HepG2 (cell line): ENCODE results near the gene PSMD1. TPM values are rescaled to one million over a fixed set of nuclear protein-coding genes. Genes with fewer than 3 reads are reported as not detected.

ENCODE experiments used
- AKAP8 ChIP-seq: sonication (generic); formaldehyde crosslinking; IDR thresholded peaks from 2 replicates; pipeline ENCODE4 v1.5.1; 2020; ENCODE audit warnings: mild to moderate bottlenecking, missing genetic modification reagents
- ELF1 ChIP-seq: sonication (generic); formaldehyde crosslinking; IDR thresholded peaks from 2 replicates; pipeline ENCODE4 v1.4.0; 2020; ENCODE audit warnings: missing genetic modification reagents
- FOSL1 ChIP-seq: sonication (generic); formaldehyde crosslinking; IDR thresholded peaks from 2 replicates; pipeline ENCODE4 v1.9.0; 2021; ENCODE audit warnings: missing genetic modification reagents, borderline replicate concordance
- FOXA1 ChIP-seq, 2 experiments: fragments of 450-650 bp in 1 of 2; sonication (generic) in 1 of 2; formaldehyde crosslinking in 1 of 2; IDR thresholded peaks; 2 replicates each; pipeline versions ENCODE4 v1.4.0 to v1.6.1; 2016 to 2020; ENCODE audit warnings: missing genetic modification reagents in 1 of 2
- GTF2F1 ChIP-seq: fragments of 150-350 bp; IDR thresholded peaks from 2 replicates; pipeline ENCODE4 v1.6.1; 2014; ENCODE audit warnings: low read length
- HNRNPH1 ChIP-seq: fragments of 200-400 bp; formaldehyde crosslinking; optimal IDR thresholded peaks from 2 replicates; pipeline ENCODE3; 2017; ENCODE audit warnings: mild to moderate bottlenecking, low read depth, low read length
- MEIS1 ChIP-seq: sonication (generic); formaldehyde crosslinking; IDR thresholded peaks from 2 replicates; pipeline ENCODE4 v1.9.0; 2021; ENCODE audit warnings: mild to moderate bottlenecking, missing genetic modification reagents, moderate library complexity, borderline replicate concordance
- PHF8 ChIP-seq: sonication (generic); formaldehyde crosslinking; IDR thresholded peaks from 2 replicates; pipeline ENCODE4 v1.5.0; 2020; ENCODE audit warnings: missing genetic modification reagents
- POGK ChIP-seq: sonication (generic); formaldehyde crosslinking; conservative IDR thresholded peaks from 2 replicates; pipeline ENCODE4 v1.8.0; 2022; ENCODE audit warnings: mild to moderate bottlenecking, moderate library complexity, missing genetic modification reagents
- RFXAP ChIP-seq: sonication (generic); formaldehyde crosslinking; IDR thresholded peaks from 2 replicates; pipeline ENCODE4 v1.4.0; 2020; ENCODE audit warnings: missing genetic modification reagents, borderline replicate concordance
- YY1 ChIP-seq: IDR thresholded peaks from 2 replicates; pipeline ENCODE4 v1.6.1; 2011; ENCODE audit warnings: low read length, low read depth, moderate library complexity, mild to moderate bottlenecking; ENCODE audit not compliant: insufficient read depth, insufficient replicate concordance
- ZFYVE20 ChIP-seq: sonication (generic); formaldehyde crosslinking; IDR thresholded peaks from 2 replicates; pipeline ENCODE4 v1.8.0; 2023; ENCODE audit warnings: low read depth, mild to moderate bottlenecking, moderate library complexity, missing genetic modification reagents, borderline replicate concordance
- ZHX1 ChIP-seq: sonication (generic); formaldehyde crosslinking; IDR thresholded peaks from 2 replicates; pipeline ENCODE4 v1.8.1; 2022; ENCODE audit warnings: low read depth, mild to moderate bottlenecking, missing genetic modification reagents
- ZMYM3 ChIP-seq: sonication (generic); formaldehyde crosslinking; IDR thresholded peaks from 2 replicates; pipeline ENCODE4 v1.5.1; 2020; ENCODE audit warnings: mild to moderate bottlenecking, missing genetic modification reagents
- ZNF138 ChIP-seq: sonication (generic); formaldehyde crosslinking; IDR thresholded peaks from 2 replicates; pipeline ENCODE4 v1.5.0; 2020; ENCODE audit warnings: mild to moderate bottlenecking, low read depth, missing genetic modification reagents
- ZNF607 ChIP-seq: sonication (generic); formaldehyde crosslinking; IDR thresholded peaks from 2 replicates; pipeline ENCODE4 v1.5.1; 2020; ENCODE audit warnings: missing genetic modification reagents, mild to moderate bottlenecking, borderline replicate concordance
- ZNF749 ChIP-seq: sonication (generic); formaldehyde crosslinking; IDR thresholded peaks from 2 replicates; pipeline ENCODE4 v1.8.0; 2022; ENCODE audit warnings: mild to moderate bottlenecking, missing genetic modification reagents, moderate library complexity, borderline replicate concordance
- ZNF761 ChIP-seq: sonication (generic); formaldehyde crosslinking; conservative IDR thresholded peaks from 2 replicates; pipeline ENCODE4 v1.4.0; 2020; ENCODE audit warnings: mild to moderate bottlenecking, missing genetic modification reagents
- polyA plus RNA-seq, 8 experiments: library from polyadenylated mRNA; depleted of rRNA in 3 of 8; stranded (reverse) in 7 of 8; unstranded in 1 of 8; fragments of >200 nt; fragmentation: Illumina TruSeq in 4 of 8; extraction: Trizol in 4 of 8; gene quantifications; 2 replicates each; pipeline versions ENCODE4 v1.2.1 to v1.2.3, GENCODE V29; 2011 to 2016; ENCODE audit warnings: low read depth in 4 of 8, missing spikeins in 1 of 8, mixed read lengths in 1 of 8; ENCODE audit not compliant: insufficient read depth in 1 of 8
- total RNA-seq, 5 experiments: library from RNA; depleted of rRNA; stranded (reverse); fragments of >200 nt; fragmentation: Illumina TruSeq; extraction: Trizol; gene quantifications; 2 replicates each; pipeline ENCODE4 v1.2.3, GENCODE V29; 2016; ENCODE audit warnings: low read depth in 1 of 5
- TF ChIP-seq, protein P1 (sequence below): sonication (generic); formaldehyde crosslinking; IDR thresholded peaks from 2 replicates; pipeline ENCODE4 v1.5.0; 2020; ENCODE audit warnings: mild to moderate bottlenecking, missing genetic modification reagents, moderate library complexity
- TF ChIP-seq, protein P2 (sequence below): sonication (generic); formaldehyde crosslinking; IDR thresholded peaks from 2 replicates; pipeline ENCODE4 v1.4.0; 2020; ENCODE audit warnings: missing genetic modification reagents
- TF ChIP-seq, protein P3 (sequence below): IDR thresholded peaks from 2 replicates; pipeline ENCODE4 v1.6.1; 2016; ENCODE audit warnings: mild to moderate bottlenecking, missing biosample characterization, missing genetic modification reagents

Gene PSMD1
- total and polyA plus RNA-seq, 2 of the 13 experiments (the other 11 are each of a cell fraction or from before 2014, with no cell fraction given) = 136 to 191 TPM

- peak; percentile 54 for TF ChIP-seq YY1
- 0 out of 2 replicates have a peak, but pooled peaks have one; percentile 45 for TF ChIP-seq ZNF749 (CRISPR knock-in tag)
- peak; percentile 39; the same call in 1 of the 2 replicates for TF ChIP-seq AKAP8 (CRISPR knock-in tag)
- TF ChIP-seq ZMYM3 (CRISPR knock-in tag) = 0 out of 2 replicates have a peak, but pooled peaks have one; percentile 31
- peak; percentile 42; the same call in 1 of the 2 replicates for TF ChIP-seq PHF8 (CRISPR knock-in tag)
- TF ChIP-seq, protein P1, sequence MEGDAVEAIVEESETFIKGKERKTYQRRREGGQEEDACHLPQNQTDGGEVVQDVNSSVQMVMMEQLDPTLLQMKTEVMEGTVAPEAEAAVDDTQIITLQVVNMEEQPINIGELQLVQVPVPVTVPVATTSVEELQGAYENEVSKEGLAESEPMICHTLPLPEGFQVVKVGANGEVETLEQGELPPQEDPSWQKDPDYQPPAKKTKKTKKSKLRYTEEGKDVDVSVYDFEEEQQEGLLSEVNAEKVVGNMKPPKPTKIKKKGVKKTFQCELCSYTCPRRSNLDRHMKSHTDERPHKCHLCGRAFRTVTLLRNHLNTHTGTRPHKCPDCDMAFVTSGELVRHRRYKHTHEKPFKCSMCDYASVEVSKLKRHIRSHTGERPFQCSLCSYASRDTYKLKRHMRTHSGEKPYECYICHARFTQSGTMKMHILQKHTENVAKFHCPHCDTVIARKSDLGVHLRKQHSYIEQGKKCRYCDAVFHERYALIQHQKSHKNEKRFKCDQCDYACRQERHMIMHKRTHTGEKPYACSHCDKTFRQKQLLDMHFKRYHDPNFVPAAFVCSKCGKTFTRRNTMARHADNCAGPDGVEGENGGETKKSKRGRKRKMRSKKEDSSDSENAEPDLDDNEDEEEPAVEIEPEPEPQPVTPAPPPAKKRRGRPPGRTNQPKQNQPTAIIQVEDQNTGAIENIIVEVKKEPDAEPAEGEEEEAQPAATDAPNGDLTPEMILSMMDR (CRISPR knock-in tag) = peak; percentile 41
- TF ChIP-seq ZFYVE20 (CRISPR knock-in tag) = 0 out of 2 replicates have a peak, but pooled peaks have one; percentile 42
- peak; percentile 36; the same call in 1 of the 2 replicates for TF ChIP-seq ZNF607
- 0 out of 2 replicates have a peak, but pooled peaks have one; percentile 6 for TF ChIP-seq RFXAP (CRISPR knock-in tag)
- TF ChIP-seq FOSL1 (CRISPR knock-in tag) = no peak
- no peak for TF ChIP-seq MEIS1 (CRISPR knock-in tag)
- TF ChIP-seq ZHX1 (CRISPR knock-in tag) = no peak
- TF ChIP-seq HNRNPH1 = peak; percentile 45
- TF ChIP-seq ZNF138 (CRISPR knock-in tag) = no peak
- TF ChIP-seq GTF2F1 = no peak
- TF ChIP-seq, protein P2, sequence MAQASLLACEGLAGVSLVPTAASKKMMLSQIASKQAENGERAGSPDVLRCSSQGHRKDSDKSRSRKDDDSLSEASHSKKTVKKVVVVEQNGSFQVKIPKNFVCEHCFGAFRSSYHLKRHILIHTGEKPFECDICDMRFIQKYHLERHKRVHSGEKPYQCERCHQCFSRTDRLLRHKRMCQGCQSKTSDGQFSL (CRISPR knock-in tag) = no peak
- TF ChIP-seq, protein P3, sequence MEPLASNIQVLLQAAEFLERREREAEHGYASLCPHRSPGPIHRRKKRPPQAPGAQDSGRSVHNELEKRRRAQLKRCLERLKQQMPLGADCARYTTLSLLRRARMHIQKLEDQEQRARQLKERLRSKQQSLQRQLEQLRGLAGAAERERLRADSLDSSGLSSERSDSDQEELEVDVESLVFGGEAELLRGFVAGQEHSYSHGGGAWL (CRISPR knock-in tag) = 0 out of 2 replicates have a peak, but pooled peaks have one; percentile 27
- 0 out of 2 replicates have a peak, but pooled peaks have one; percentile 6 for TF ChIP-seq ELF1 (CRISPR knock-in tag)
- no peak for TF ChIP-seq ZNF761 (CRISPR knock-in tag)
- 0 out of 2 replicates have a peak, but pooled peaks have one; percentile 1 for TF ChIP-seq POGK
- no peak for TF ChIP-seq FOXA1 (IDR thresholded peaks at IDR 0.05)
- TF ChIP-seq FOXA1 (CRISPR knock-in tag; IDR thresholded peaks at IDR 0.05) = no peak
Measured at GRCh38 chr2:231037731-231038482, 18.8 kb upstream of the PSMD1 start (continued).
